Hepatocyte (in vitro differentiated cells): ENCODE measurements around the gene ITGAE. TPM values are rescaled to one million over a fixed set of nuclear protein-coding genes. Genes with fewer than 3 reads are reported as not detected.
"Not testable (repeated sequence)": the region's sequence is repeated elsewhere in the genome, so short reads cannot be mapped to it uniquely, and the experiment has no call there.

ENCODE experiments used
- DNase-seq: peaks from one replicate; pipeline ENCODE4 v3.0.0-alpha.2; 2016; ENCODE audit warnings: low spot score
- H2AFZ ChIP-seq: fragments of 200-600 bp; sonication (generic); 2 replicates; pipeline ENCODE4 v1.6.0; 2016; ENCODE audit warnings: antibody characterized with exemption, mild to moderate bottlenecking
- H3K27ac ChIP-seq: fragments of 200-600 bp; sonication (generic); 2 replicates; pipeline ENCODE4 v1.5.1; 2016; ENCODE audit warnings: mild to moderate bottlenecking
- H3K27me3 ChIP-seq: fragments of 200-600 bp; sonication (generic); 2 replicates; pipeline ENCODE4 v1.6.1; 2016
- H3K36me3 ChIP-seq: fragments of 200-600 bp; sonication (generic); replicated peaks from 2 replicates; pipeline ENCODE4 v1.5.1; 2016; ENCODE audit warnings: low read depth; ENCODE audit not compliant: insufficient read depth
- H3K4me1 ChIP-seq: fragments of 200-600 bp; sonication (generic); 2 replicates; pipeline ENCODE4 v1.5.1; 2016; ENCODE audit warnings: mild to moderate bottlenecking, moderate library complexity; ENCODE audit not compliant: insufficient read depth
- H3K4me2 ChIP-seq: fragments of 200-600 bp; sonication (generic); 2 replicates; pipeline ENCODE4 v1.6.0; 2016
- H3K4me3 ChIP-seq: fragments of 200-600 bp; sonication (generic); 2 replicates; pipeline ENCODE4 v1.5.1; 2016; ENCODE audit warnings: mild to moderate bottlenecking
- H3K79me2 ChIP-seq: fragments of 200-600 bp; sonication (generic); 2 replicates; pipeline ENCODE4 v1.6.0; 2017; ENCODE audit warnings: mild to moderate bottlenecking
- H3K9me2 ChIP-seq: fragments of 200-600 bp; sonication (generic); replicated peaks from 2 replicates; pipeline ENCODE4 v1.6.0; 2017; ENCODE audit warnings: mild to moderate bottlenecking; ENCODE audit not compliant: insufficient read depth
- H3K9me3 ChIP-seq: fragments of 200-600 bp; sonication (generic); 2 replicates; pipeline ENCODE4 v1.5.1; 2016; ENCODE audit warnings: low read depth, mild to moderate bottlenecking
- H4K20me1 ChIP-seq: fragments of 200-600 bp; sonication (generic); 2 replicates; pipeline ENCODE4 v1.6.0; 2016; ENCODE audit warnings: mild to moderate bottlenecking; ENCODE audit not compliant: insufficient read depth, poor library complexity, severe bottlenecking
- CTCF ChIP-seq: fragments of 200-600 bp; sonication (generic); IDR thresholded peaks from 2 replicates; pipeline ENCODE4 v1.5.1; 2016; ENCODE audit warnings: antibody characterized with exemption, mild to moderate bottlenecking; ENCODE audit not compliant: poor library complexity
- EZH2 ChIP-seq: fragments of 200-600 bp; sonication (generic); IDR thresholded peaks from 2 replicates; pipeline ENCODE4 v1.6.1; 2016; ENCODE audit warnings: antibody characterized with exemption, mild to moderate bottlenecking, borderline replicate concordance
- EZH2phosphoT487 ChIP-seq: fragments of 200-600 bp; sonication (generic); IDR thresholded peaks from one replicate; pipeline ENCODE4 v1.6.1; 2018; ENCODE audit warnings: antibody characterized with exemption, mild to moderate bottlenecking, low read depth, moderate library complexity; ENCODE audit not compliant: unreplicated experiment, severe bottlenecking
- WGBS: methylation state at CpG from one replicate; pipeline ENCODE4 v1.1.6; 2016; ENCODE audit warnings: low lambda C conversion rate; ENCODE audit errors: missing lambda C conversion rate; 5-methylcytosine and 5-hydroxymethylcytosine counted together
- polyA plus RNA-seq: library from polyadenylated mRNA; unstranded; fragments of >200 nt; fragmentation: Nextera tagmentation; extraction: Ambion mirVana; gene quantifications from 2 replicates; pipeline ENCODE4 v1.2.1, GENCODE V29; 2016
- total RNA-seq: library from RNA; depleted of rRNA; stranded (reverse); fragments of >200 nt; gene quantifications from 2 replicates; pipeline ENCODE4 v1.2.3, GENCODE V29; 2014

ITGAE gene
- total and polyA plus RNA-seq, 2 experiments from 2014 or later, result 28.1 to 77.0 TPM

- H4K20me1 ChIP-seq, result no peaks in the 10 kb centered on the region
- no peaks in the 10 kb centered on the region for H3K36me3 ChIP-seq
- H3K4me2 ChIP-seq, result no peak overlapping the region
- no peaks in the 10 kb centered on the region for H3K9me3 ChIP-seq
- no peak for TF ChIP-seq CTCF
- TF ChIP-seq EZH2, result no peak
- TF ChIP-seq EZH2phosphoT487, result no peak
- H3K4me1 ChIP-seq, result peaks cover 6% of the 10 kb centered on the region
- no peaks in the 10 kb centered on the region for H3K27me3 ChIP-seq
- DNase-seq, result no peak
- no peaks in the 10 kb centered on the region for H3K9me2 ChIP-seq
- no peak overlapping the region for H2AFZ ChIP-seq
- no peaks in the 10 kb centered on the region for H3K79me2 ChIP-seq
- 83% methylated on average over 30 of the region's 31 CpGs for WGBS
- H3K27ac ChIP-seq, result peak overlapping the region; percentile 58
- no peak overlapping the region for H3K4me3 ChIP-seq
Measured at GRCh38 chr17:3795390-3796102, 5.4 kb downstream of the ITGAE start.

GRCh38 chr17:3794557-3795389 lies 6.2 kb downstream of the ITGAE start:
- 67% methylated on average over 26 of the region's 26 CpGs for WGBS
- Histone ChIP-seq H3K4me2 (peak overlapping the region; percentile 25), H3K9me3 (no peaks in the 10 kb centered on the region), H3K79me2 (no peaks in the 10 kb centered on the region), H2AFZ (no peak overlapping the region), H3K36me3 (no peaks in the 10 kb centered on the region), H3K27me3 (no peaks in the 10 kb centered on the region), H3K9me2 (no peaks in the 10 kb centered on the region), H3K4me1 (peaks cover 6% of the 10 kb centered on the region), H3K4me3 (no peak overlapping the region), H4K20me1 (no peaks in the 10 kb centered on the region), H3K27ac (peak overlapping the region; percentile 58)
- DNase-seq, result peak; percentile 52
- no peak for TF ChIP-seq CTCF
- no peak for TF ChIP-seq EZH2phosphoT487
- no peak for TF ChIP-seq EZH2

GRCh38 chr17:3794152-3794551 lies 6.8 kb downstream of the ITGAE start:
- 97% methylated on average over 9 of the region's 9 CpGs for WGBS
- not testable (repeated sequence) for H4K20me1 ChIP-seq, H3K9me2 ChIP-seq, H3K4me2 ChIP-seq, DNase-seq, H3K4me3 ChIP-seq, H3K4me1 ChIP-seq, H3K79me2 ChIP-seq, H2AFZ ChIP-seq, H3K9me3 ChIP-seq, H3K36me3 ChIP-seq, H3K27me3 ChIP-seq
- H3K27ac ChIP-seq, result peak overlapping the region; percentile 57

DNA sequence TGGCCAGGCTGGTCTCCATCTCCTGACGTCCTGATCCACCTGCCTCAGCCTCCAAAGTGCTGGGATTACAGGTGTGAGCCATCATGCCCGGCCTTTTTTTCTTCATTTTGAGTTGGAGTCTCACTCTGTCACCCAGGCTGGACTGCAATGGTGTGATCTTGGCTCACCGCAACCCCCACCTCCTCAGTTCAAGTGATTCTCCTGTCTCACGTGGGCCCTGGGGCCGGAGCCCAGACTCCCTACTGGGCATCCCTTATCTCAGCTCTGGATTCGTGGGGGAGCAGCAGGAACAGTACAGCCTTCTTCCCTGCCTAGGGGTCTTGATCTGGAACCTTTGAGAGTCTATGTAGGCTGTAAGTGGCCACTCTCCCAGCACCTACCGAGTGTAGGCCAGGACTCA lies 7.7 kb downstream of the ITGAE start:
- not testable (repeated sequence) for H3K27ac ChIP-seq, H3K9me2 ChIP-seq, H3K4me3 ChIP-seq

More for the DNA sequence above, 7.7 kb downstream of the ITGAE start:
- H4K20me1 ChIP-seq, H3K36me3 ChIP-seq, H3K27me3 ChIP-seq, DNase-seq, H3K4me1 ChIP-seq, H3K9me3 ChIP-seq, H3K4me2 ChIP-seq, H2AFZ ChIP-seq, H3K79me2 ChIP-seq: not testable (repeated sequence)
- WGBS, result 83% methylated on average over 7 of the region's 7 CpGs
